ENCODE results near the gene ZNF816.
"Not testable (repeated sequence)": the region's sequence is repeated elsewhere in the genome, so short reads cannot be mapped to it uniquely, and the experiment has no call there.

Gene ZNF816

GRCh38 chr19:52959613-52960295, 2.9 kb downstream of the ZNF816 start:
- DNase-seq (ENCODE audit: low read depth in 2 of 2), result no peak

- no peak for DNase-seq (ENCODE audit: low read depth in 2 of 2)
These were observed 5.1 kb downstream of the ZNF816 start for GRCh38 chr19:52957591-52957990.

GRCh38 chr19:52956917-52957316, 5.8 kb downstream of the ZNF816 start:
- no peak for DNase-seq (ENCODE audit: low read depth in 2 of 2)

GRCh38 chr19:52949422-52949821, 13.3 kb downstream of the ZNF816 start:
- no peak for DNase-seq (ENCODE audit: low read depth in 2 of 2)

GRCh38 chr19:52948025-52948770, 14.5 kb downstream of the ZNF816 start:
- DNase-seq (ENCODE audit: low read depth in 2 of 2), result no peak

GRCh38 chr19:52946322-52947310, 16.1 kb downstream of the ZNF816 start:
- DNase-seq (ENCODE audit: low read depth in 2 of 2), result no peak

GRCh38 chr19:52945652-52946321, 16.9 kb downstream of the ZNF816 start:
- no peak for DNase-seq (ENCODE audit: low read depth in 2 of 2)

GRCh38 chr19:52944703-52945493, 17.8 kb downstream of the ZNF816 start:
- not testable (repeated sequence) for DNase-seq (ENCODE audit: low read depth in 2 of 2)

- no peak for DNase-seq (ENCODE audit: low read depth in 2 of 2)
These were observed 18.6 kb downstream of the ZNF816 start for GRCh38 chr19:52943884-52944643.

GRCh38 chr19:52943134-52943883, 19.4 kb downstream of the ZNF816 start:
- no peak for DNase-seq (ENCODE audit: low read depth in 2 of 2)

- peak; percentile 82 to 88 for DNase-seq (ENCODE audit: low read depth in 2 of 2)
These were observed 20.1 kb downstream of the ZNF816 start for GRCh38 chr19:52942386-52943133.

GRCh38 chr19:52941941-52942385, 20.7 kb downstream of the ZNF816 start:
- DNase-seq (ENCODE audit: low read depth in 2 of 2), result no peak

- not testable (repeated sequence) for DNase-seq (ENCODE audit: low read depth in 2 of 2)
These were observed 21.2 kb downstream of the ZNF816 start for GRCh38 chr19:52941523-52941922.

GRCh38 chr19:52940905-52941304, 21.8 kb downstream of the ZNF816 start:
- not testable (repeated sequence) for DNase-seq (ENCODE audit: low read depth in 2 of 2)

GRCh38 chr19:52938761-52939160, 23.9 kb downstream of the ZNF816 start:
- no peak for DNase-seq (ENCODE audit: low read depth in 2 of 2)

GRCh38 chr19:52936954-52937325, 25.7 kb downstream of the ZNF816 start:
- no peak for DNase-seq (ENCODE audit: low read depth in 2 of 2)

- no peak for DNase-seq (ENCODE audit: low read depth in 2 of 2)
These were observed 26.3 kb downstream of the ZNF816 start for GRCh38 chr19:52936151-52936953.

GRCh38 chr19:52935434-52935833, 27.2 kb downstream of the ZNF816 start:
- no peak for DNase-seq (ENCODE audit: low read depth in 2 of 2)

Measured in stimulated activated CD4-positive, alpha-beta T cell treated with anti-CD3 and anti-CD28 coated beads, Interleukin-15, amount 100 ng/mL, for 48 hours (primary cell).